Measurements from ENCODE around the gene PRDM15.

- TF ChIP-seq TAF1 (IDR thresholded peaks at IDR 0.05; ENCODE audit: low read depth) (no peak), CEBPB (IDR thresholded peaks at IDR 0.05) (no peak), CREB1 (IDR thresholded peaks at IDR 0.05; ENCODE audit: low read depth) (no peak), RAD21 (IDR thresholded peaks at IDR 0.05; ENCODE audit: low read depth) (no peak), ZBTB7A (IDR thresholded peaks at IDR 0.05; ENCODE audit: low read depth) (no peak), YY1 (IDR thresholded peaks at IDR 0.05; ENCODE audit: low read depth) (no peak), EP300 (IDR thresholded peaks at IDR 0.05; ENCODE audit: borderline replicate concordance) (no peak), TEAD4 (IDR thresholded peaks at IDR 0.05) (no peak), EGR1 (IDR thresholded peaks at IDR 0.05) (no peak)
- TF ChIP-seq, protein P1, sequence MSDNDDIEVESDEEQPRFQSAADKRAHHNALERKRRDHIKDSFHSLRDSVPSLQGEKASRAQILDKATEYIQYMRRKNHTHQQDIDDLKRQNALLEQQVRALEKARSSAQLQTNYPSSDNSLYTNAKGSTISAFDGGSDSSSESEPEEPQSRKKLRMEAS (IDR thresholded peaks at IDR 0.05), result no peak
- TF ChIP-seq, protein P2, sequence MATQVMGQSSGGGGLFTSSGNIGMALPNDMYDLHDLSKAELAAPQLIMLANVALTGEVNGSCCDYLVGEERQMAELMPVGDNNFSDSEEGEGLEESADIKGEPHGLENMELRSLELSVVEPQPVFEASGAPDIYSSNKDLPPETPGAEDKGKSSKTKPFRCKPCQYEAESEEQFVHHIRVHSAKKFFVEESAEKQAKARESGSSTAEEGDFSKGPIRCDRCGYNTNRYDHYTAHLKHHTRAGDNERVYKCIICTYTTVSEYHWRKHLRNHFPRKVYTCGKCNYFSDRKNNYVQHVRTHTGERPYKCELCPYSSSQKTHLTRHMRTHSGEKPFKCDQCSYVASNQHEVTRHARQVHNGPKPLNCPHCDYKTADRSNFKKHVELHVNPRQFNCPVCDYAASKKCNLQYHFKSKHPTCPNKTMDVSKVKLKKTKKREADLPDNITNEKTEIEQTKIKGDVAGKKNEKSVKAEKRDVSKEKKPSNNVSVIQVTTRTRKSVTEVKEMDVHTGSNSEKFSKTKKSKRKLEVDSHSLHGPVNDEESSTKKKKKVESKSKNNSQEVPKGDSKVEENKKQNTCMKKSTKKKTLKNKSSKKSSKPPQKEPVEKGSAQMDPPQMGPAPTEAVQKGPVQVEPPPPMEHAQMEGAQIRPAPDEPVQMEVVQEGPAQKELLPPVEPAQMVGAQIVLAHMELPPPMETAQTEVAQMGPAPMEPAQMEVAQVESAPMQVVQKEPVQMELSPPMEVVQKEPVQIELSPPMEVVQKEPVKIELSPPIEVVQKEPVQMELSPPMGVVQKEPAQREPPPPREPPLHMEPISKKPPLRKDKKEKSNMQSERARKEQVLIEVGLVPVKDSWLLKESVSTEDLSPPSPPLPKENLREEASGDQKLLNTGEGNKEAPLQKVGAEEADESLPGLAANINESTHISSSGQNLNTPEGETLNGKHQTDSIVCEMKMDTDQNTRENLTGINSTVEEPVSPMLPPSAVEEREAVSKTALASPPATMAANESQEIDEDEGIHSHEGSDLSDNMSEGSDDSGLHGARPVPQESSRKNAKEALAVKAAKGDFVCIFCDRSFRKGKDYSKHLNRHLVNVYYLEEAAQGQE (IDR thresholded peaks at IDR 0.05; ENCODE audit: low read depth), result no peak
These were observed 120.6 kb downstream of the PRDM15 start for GRCh38 chr21:41758550-41758949.

Measured in Ishikawa (cell line).